Activated CD8-positive, alpha-beta memory T cell treated with anti-CD3 and anti-CD28 coated beads for 36 hours (primary cell): ENCODE results near the gene RHNO1. TPM values are rescaled to one million over a fixed set of nuclear protein-coding genes. Genes with fewer than 3 reads are reported as not detected.

Source experiments
- CTCF ChIA-PET: fragments of 350-600 bp; sonication (Branson Sonifier 250); formaldehyde crosslinking; loops from one replicate; lab custom pipeline; 2021; ENCODE audit warnings: antibody characterized with exemption; lab: Charles Lee
- POLR2A ChIA-PET: fragments of 350-600 bp; sonication (Branson Sonifier 250); formaldehyde crosslinking; loops from one replicate; lab custom pipeline; 2021; ENCODE audit warnings: antibody characterized with exemption; lab: Charles Lee
- total RNA-seq, 2 experiments: library from RNA; stranded (reverse); gene quantifications; one replicate each; pipeline ENCODE4 v1.2.3, GENCODE V29; 2021

Gene RHNO1
- total RNA-seq, 2 experiments from 2014 or later = 42.8 to 50.6 TPM

GRCh38 chr12:2891240-2892053 is 14.4 kb downstream of the RHNO1 start:
- ChIA-PET CTCF (interaction anchor here (0.6 kb wide), 1 partner anchor 174 kb away, joined by 4 read pairs; no protein-coding TSS in a partner anchor), POLR2A (interaction anchor here (0.6 to 1.0 kb wide), 4 partner anchors 15 to 1363 kb away, joined by 3 to 5 read pairs (median 4); partner anchors contain the start of genes FOXM1 and RHNO1)

DNA sequence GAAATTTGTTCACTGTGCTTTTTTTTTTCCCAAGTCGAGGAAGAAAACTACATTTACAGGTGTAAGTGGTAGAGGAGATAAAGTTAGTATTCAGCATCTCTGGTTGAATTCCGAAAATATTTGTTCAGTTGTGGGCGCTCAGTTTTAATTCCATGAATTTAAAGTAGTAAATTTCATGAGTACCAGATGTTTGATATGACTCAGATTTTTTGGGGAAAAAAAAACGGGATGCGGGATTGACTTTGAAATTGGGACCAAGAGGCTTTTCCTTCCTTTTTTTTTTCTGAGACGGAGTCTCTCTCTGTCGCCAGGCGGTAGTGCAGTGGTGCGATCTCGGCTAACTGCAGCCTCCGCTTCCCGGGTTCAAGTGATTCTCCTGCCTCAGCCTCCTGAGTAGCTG is 15.2 kb downstream of the RHNO1 start:
- ChIA-PET POLR2A (interaction anchor here (0.6 kb wide), 2 partner anchors 16 to 1362 kb away, joined by 3 read pairs; no protein-coding TSS in a partner anchor), CTCF (no interaction called here)

GRCh38 chr12:2893007-2893406 is 16.0 kb downstream of the RHNO1 start:
- CTCF ChIA-PET = no interaction called here
- POLR2A ChIA-PET = no interaction called here

DNA sequence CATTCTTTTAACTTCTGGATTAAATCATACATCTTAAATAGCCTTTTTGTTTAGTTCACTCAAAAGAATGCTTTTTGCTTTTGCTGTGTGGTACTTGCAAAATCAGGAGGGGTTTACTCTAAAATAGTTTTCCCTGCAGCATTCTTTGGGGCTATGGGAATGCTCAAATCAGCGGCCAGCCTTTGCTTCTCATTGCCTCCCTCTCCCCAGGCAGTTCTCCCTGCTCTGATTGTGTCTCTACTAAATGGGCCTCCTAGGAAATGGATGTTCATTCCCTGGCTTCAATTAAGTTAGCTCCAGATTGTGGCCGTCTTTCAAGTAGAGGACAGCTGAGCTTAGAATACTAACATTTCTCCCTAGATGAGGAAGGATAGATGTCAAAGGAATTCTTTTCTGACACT is 18.0 kb downstream of the RHNO1 start:
- POLR2A ChIA-PET = no interaction called here
- CTCF ChIA-PET = interaction anchor here (1.2 to 1.5 kb wide), 2 partner anchors 10 kb away, joined by 4 to 7 read pairs; no protein-coding TSS in a partner anchor

DNA sequence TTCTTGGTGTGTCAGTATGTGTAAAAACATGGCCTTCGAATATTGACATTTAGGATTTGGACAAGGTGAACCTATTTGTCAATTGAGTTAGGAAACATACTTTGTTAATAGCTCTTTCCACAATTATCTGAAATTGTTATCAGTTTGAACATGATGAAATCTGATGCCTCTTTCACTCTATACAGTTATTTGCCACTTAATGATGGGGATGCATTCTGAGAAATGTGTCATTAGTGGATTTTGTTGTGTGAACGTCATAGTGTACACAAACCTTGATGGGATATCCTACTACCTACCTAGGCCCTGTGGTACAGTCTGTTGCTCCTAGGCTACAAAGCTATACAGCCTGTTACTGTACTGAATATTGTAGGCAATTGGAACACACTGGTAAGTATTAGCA is 18.5 kb downstream of the RHNO1 start:
- CTCF ChIA-PET = interaction anchor here (1.5 kb wide), 1 partner anchor 11 kb away, joined by 7 read pairs; no protein-coding TSS in a partner anchor

DNA sequence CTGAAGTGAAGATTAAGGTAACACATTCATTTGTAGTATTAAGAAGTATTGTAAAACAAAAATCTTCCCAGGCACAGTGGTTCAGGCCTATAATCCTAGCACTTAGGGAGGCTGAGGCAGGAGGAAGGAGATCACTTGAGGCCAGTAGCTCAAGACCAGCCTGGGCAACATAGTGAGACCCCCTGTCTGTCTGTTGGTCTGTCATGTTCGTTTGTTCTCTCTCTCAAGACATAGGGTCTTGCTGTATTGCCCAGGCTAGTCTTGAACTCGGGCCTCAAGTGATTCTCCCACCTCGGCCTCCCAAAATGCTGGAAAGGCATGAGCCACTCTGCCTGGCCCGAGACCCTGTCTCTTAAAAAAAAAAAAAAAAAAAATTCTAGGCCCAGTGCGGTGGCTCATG is 20.4 kb downstream of the RHNO1 start:
- CTCF ChIA-PET = interaction anchor here (0.6 kb wide), 2 partner anchors 1079 to 1135 kb away, joined by 3 read pairs; no protein-coding TSS in a partner anchor

More for the DNA sequence above, 18.5 kb downstream of the RHNO1 start:
- POLR2A ChIA-PET = no interaction called here

GRCh38 chr12:2900642-2901041 is 23.6 kb downstream of the RHNO1 start:
- ChIA-PET POLR2A (no interaction called here), CTCF (interaction anchor here (0.7 kb wide), 1 partner anchor 51 kb away, joined by 3 read pairs; no protein-coding TSS in a partner anchor)

More for the DNA sequence above, 20.4 kb downstream of the RHNO1 start:
- POLR2A ChIA-PET = no interaction called here

DNA sequence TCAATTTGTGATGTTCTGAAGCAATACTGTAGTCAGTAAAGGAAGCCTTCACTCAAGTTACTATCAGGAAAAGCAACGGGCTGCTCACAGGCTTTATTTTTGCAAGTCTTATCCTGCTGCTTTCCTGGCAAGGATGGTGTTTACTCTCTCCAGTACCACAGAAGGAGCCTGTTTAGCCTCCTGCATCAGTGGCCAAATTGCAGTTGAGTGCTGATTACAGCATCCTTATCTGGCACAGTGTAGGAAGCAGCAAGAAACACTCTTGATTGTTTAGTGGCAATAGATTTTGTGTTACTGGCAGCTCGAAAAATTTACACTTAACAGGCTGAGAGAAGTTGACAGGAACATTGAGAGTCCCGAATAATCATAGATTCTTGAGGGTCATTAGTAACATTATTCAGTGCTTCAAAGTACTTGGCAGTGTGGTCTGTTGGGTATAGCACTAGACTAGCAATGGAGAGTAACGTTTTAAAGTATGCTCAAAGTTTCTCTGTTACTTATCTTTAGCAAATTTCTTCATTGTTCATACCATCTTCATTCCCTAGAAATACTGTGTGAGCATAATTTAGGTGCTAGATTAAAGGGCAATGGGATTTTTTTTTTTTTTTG is 25.4 kb downstream of the RHNO1 start:
- CTCF ChIA-PET = no interaction called here
- POLR2A ChIA-PET = no interaction called here

DNA sequence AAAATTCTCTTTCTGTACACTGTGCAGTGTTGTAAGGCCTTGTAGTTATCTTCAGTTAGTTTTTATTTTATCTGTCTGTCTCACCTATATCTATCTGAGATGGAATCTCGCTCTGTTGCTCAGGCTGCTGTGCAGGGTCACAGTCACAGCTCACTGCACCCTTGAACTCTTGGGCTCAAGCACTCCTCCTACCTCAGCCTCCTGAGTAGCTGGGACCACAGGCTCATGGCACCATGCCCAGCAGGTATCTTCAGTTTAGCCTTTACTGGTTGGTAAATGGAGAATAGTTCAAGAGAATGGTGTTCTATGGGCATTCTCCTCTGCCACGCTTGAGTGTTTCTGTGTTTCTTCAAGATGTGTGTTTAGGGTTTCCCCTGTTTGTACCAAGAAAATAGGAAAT is 27.2 kb downstream of the RHNO1 start:
- POLR2A ChIA-PET = no interaction called here
- CTCF ChIA-PET = interaction anchor here (0.6 kb wide), 1 partner anchor 30 kb away, joined by 4 read pairs; no protein-coding TSS in a partner anchor

DNA sequence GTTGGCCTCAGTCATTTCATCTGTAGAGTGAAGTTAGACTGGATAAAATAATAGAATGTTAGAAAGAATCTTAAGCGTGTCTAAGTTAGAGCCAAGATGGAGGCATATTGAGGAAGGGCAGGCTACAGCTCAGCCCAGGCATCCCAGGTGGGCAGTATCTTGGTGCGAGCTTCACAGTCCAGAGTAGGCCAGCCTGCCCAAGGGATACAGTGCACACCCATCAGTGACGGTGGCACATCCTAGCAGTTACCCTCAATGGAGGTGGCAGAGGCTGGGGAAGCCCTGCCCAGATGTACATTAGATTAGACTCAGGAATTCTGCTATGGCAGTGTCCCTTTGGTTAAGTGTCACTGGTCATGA is 35.2 kb downstream of the RHNO1 start:
- ChIA-PET CTCF (no interaction called here), POLR2A (no interaction called here)

- POLR2A ChIA-PET = no interaction called here
- CTCF ChIA-PET = no interaction called here
These were observed 42.2 kb downstream of the RHNO1 start for GRCh38 chr12:2919249-2919648.

DNA sequence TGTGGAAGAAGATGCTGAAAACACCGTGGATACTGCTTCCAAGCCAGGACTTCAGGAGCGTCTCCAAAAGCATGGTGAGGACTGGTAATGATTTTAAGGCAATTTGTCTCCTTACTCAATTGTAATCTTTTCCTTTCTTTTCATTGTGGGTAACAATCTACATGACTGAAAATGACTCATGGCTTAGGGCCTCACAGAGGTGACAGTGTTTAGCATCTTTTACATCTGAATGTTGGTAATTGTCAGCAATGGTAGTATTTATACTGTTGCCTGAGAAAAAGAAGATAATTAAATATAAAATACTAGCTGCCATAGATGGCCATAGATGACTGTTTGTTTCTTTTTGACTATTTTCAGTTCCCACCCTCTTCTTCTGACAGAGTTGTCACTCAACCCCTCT is 45.3 kb downstream of the RHNO1 start:
- ChIA-PET CTCF (no interaction called here), POLR2A (interaction anchor here (0.6 to 0.7 kb wide), 2 partner anchors 44 to 70 kb away, joined by 4 to 6 read pairs; no protein-coding TSS in a partner anchor)

- ChIA-PET POLR2A (no interaction called here), CTCF (no interaction called here)
These were observed 46.0 kb downstream of the RHNO1 start for GRCh38 chr12:2923057-2923456.

GRCh38 chr12:2924019-2924418 is 47.0 kb downstream of the RHNO1 start:
- ChIA-PET CTCF (no interaction called here), POLR2A (no interaction called here)

GRCh38 chr12:2925322-2925995 is 48.4 kb downstream of the RHNO1 start:
- POLR2A ChIA-PET = no interaction called here
- CTCF ChIA-PET = no interaction called here

GRCh38 chr12:2930865-2931264 is 53.8 kb downstream of the RHNO1 start:
- ChIA-PET CTCF (no interaction called here), POLR2A (no interaction called here)

- ChIA-PET POLR2A (no interaction called here), CTCF (interaction anchor here (0.6 kb wide), 1 partner anchor 11 kb away, joined by 3 read pairs; no protein-coding TSS in a partner anchor)
These were observed 56.6 kb downstream of the RHNO1 start for GRCh38 chr12:2933586-2933985.

DNA sequence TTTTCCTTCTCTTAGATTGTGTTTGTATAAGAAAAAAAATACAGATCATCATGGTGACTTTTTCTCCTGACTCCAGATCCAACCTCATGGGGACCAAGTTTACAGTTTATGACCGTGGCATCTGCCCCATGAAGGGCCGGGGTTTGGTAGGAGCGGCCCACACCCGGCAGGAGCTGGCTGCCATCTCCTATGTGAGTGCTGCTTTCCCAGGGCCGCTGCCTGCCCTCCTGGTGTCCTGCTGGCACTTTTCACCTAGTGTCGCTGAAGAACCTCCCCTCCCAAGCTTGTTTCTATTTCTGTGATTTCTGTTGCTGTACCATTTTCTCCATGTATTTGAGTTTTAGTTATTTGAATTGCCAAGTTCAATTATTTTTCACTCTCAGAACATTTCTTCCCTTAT is 57.3 kb downstream of the RHNO1 start:
- ChIA-PET POLR2A (no interaction called here), CTCF (no interaction called here)

DNA sequence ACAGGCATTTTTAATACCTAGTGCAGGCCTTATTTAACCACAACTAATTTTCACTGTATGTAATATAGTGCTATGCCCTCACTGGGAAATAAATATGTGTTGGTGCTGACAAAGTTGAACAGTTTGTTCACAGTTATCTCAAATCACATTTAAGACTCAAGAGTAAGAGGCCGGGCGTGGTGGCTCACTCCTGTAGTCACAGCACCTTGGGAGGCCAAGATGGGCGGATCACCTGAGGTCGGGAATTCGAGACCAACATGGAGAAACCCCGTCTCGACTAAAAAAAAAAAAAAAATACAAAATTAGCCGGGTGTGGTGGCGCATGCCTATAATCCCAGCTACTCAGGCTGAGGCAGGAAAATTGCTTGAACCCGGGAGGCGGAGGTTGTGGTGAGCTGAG is 59.3 kb downstream of the RHNO1 start:
- ChIA-PET CTCF (interaction anchor here (0.7 kb wide), 1 partner anchor 912 kb away, joined by 3 read pairs; no protein-coding TSS in a partner anchor), POLR2A (no interaction called here)

DNA sequence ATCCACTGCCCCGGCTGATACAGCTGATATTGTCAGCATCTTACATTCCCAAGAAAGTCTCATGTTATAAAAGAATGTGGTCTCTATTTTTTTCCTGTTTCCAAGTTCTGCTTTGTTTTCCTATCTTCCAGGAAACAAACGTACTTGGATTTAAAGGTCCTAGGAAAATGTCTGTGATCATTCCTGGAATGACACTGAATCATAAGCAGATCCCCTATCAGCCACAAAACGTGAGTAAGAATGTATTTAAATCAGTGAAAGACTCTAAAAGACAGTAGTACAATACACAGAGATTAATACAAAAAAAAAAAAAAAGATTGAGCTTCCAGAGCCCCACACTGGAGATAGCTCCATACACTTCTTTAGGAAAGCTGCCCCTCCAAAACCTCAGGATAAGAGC is 60.5 kb downstream of the RHNO1 start:
- ChIA-PET CTCF (no interaction called here), POLR2A (no interaction called here)
